GM12873 (cell line): ENCODE results near the gene INS.
A peak's percentile ranks its signal among the peaks of the same experiment; 100 is the strongest.

ENCODE experiments used
- CTCF ChIP-seq: IDR thresholded peaks from 2 replicates; pipeline ENCODE4 v1.5.1; 2012; ENCODE audit warnings: low read depth, mild to moderate bottlenecking, moderate library complexity, low read length, control low read depth; ENCODE audit not compliant: insufficient read depth; ENCODE audit errors: missing control alignments

The INS gene

GRCh38 chr11:2197771-2198520 lies 36.9 kb upstream of the INS start:
- no peak for TF ChIP-seq CTCF

GRCh38 chr11:2196970-2197770 lies 36.2 kb upstream of the INS start:
- peak; percentile 85 for TF ChIP-seq CTCF

GRCh38 chr11:2195756-2196088 lies 34.7 kb upstream of the INS start:
- TF ChIP-seq CTCF: no peak

GRCh38 chr11:2194877-2195755 lies 34.1 kb upstream of the INS start:
- peak; percentile 87 for TF ChIP-seq CTCF

GRCh38 chr11:2193099-2193887 lies 32.3 kb upstream of the INS start:
- no peak for TF ChIP-seq CTCF

- no peak for TF ChIP-seq CTCF
These were observed 31.4 kb upstream of the INS start for GRCh38 chr11:2192435-2192834.
